ENCODE measurements around the gene EFTUD2. TPM values are rescaled to one million over a fixed set of nuclear protein-coding genes. Genes with fewer than 3 reads are reported as not detected.

Gene EFTUD2
- total and polyA plus RNA-seq, 2 experiments from 2014 or later = 65.2 to 87.0 TPM

GRCh38 chr17:44921122-44921882 lies 22.1 kb upstream of the EFTUD2 start:
- Histone ChIP-seq H4K20me1 (ENCODE audit: insufficient read depth, poor library complexity, severe bottlenecking) (no peaks in the 10 kb centered on the region), H3K9me2 (replicated peaks; ENCODE audit: insufficient read depth) (no peaks in the 10 kb centered on the region), H3K79me2 (no peaks in the 10 kb centered on the region), H3K4me1 (ENCODE audit: insufficient read depth) (no peaks in the 10 kb centered on the region), H3K4me2 (no peak overlapping the region), H3K9me3 (ENCODE audit: low read depth) (no peaks in the 10 kb centered on the region), H2AFZ (no peak overlapping the region), H3K27ac (no peak overlapping the region), H3K27me3 (peaks cover 14% of the 10 kb centered on the region), H3K4me3 (no peak overlapping the region), H3K36me3 (replicated peaks; ENCODE audit: insufficient read depth, low read depth) (no peaks in the 10 kb centered on the region)
- TF ChIP-seq EZH2phosphoT487 (IDR thresholded peaks at IDR 0.05; ENCODE audit: low read depth, severe bottlenecking, unreplicated experiment) (no peak), CTCF (IDR thresholded peaks at IDR 0.05; ENCODE audit: poor library complexity) (no peak), EZH2 (IDR thresholded peaks at IDR 0.05; ENCODE audit: borderline replicate concordance) (no peak)
- WGBS (ENCODE audit: low lambda C conversion rate, missing lambda C conversion rate) = 57% methylated on average over 11 of the region's 11 CpGs
- no peak for DNase-seq (ENCODE audit: low spot score)

- DNase-seq (ENCODE audit: low spot score) = no peak
- Histone ChIP-seq H2AFZ (no peak overlapping the region), H3K4me3 (no peak overlapping the region), H3K4me1 (ENCODE audit: insufficient read depth) (no peaks in the 10 kb centered on the region), H3K9me3 (ENCODE audit: low read depth) (no peaks in the 10 kb centered on the region), H3K4me2 (no peak overlapping the region), H3K27ac (no peak overlapping the region), H4K20me1 (ENCODE audit: insufficient read depth, poor library complexity, severe bottlenecking) (no peaks in the 10 kb centered on the region), H3K9me2 (replicated peaks; ENCODE audit: insufficient read depth) (no peaks in the 10 kb centered on the region), H3K36me3 (replicated peaks; ENCODE audit: insufficient read depth, low read depth) (no peaks in the 10 kb centered on the region), H3K27me3 (peaks cover 14% of the 10 kb centered on the region), H3K79me2 (no peaks in the 10 kb centered on the region)
- WGBS (ENCODE audit: low lambda C conversion rate, missing lambda C conversion rate) = 81% methylated on average over 7 of the region's 7 CpGs
- TF ChIP-seq CTCF (IDR thresholded peaks at IDR 0.05; ENCODE audit: poor library complexity) (no peak), EZH2 (IDR thresholded peaks at IDR 0.05; ENCODE audit: borderline replicate concordance) (no peak), EZH2phosphoT487 (IDR thresholded peaks at IDR 0.05; ENCODE audit: low read depth, severe bottlenecking, unreplicated experiment) (no peak)
Measured at GRCh38 chr17:44920565-44920940, 21.3 kb upstream of the EFTUD2 start.

GRCh38 chr17:44919885-44920564 lies 20.8 kb upstream of the EFTUD2 start:
- no peak overlapping the region for H3K27ac ChIP-seq
- no peak overlapping the region for H2AFZ ChIP-seq
- H3K9me2 ChIP-seq (replicated peaks; ENCODE audit: insufficient read depth) = no peaks in the 10 kb centered on the region
- H3K36me3 ChIP-seq (replicated peaks; ENCODE audit: insufficient read depth, low read depth) = no peaks in the 10 kb centered on the region
- H3K9me3 ChIP-seq (ENCODE audit: low read depth) = no peaks in the 10 kb centered on the region
- H3K79me2 ChIP-seq = no peaks in the 10 kb centered on the region
- no peaks in the 10 kb centered on the region for H4K20me1 ChIP-seq (ENCODE audit: insufficient read depth, poor library complexity, severe bottlenecking)
- H3K27me3 ChIP-seq = peaks cover 14% of the 10 kb centered on the region
- WGBS (ENCODE audit: low lambda C conversion rate, missing lambda C conversion rate) = 11% methylated on average over 9 of the region's 9 CpGs
- DNase-seq (ENCODE audit: low spot score) = peak; percentile 89
- no peak overlapping the region for H3K4me3 ChIP-seq
- H3K4me1 ChIP-seq (ENCODE audit: insufficient read depth) = no peaks in the 10 kb centered on the region
- TF ChIP-seq CTCF (IDR thresholded peaks at IDR 0.05; ENCODE audit: poor library complexity) (peak; percentile 86), EZH2phosphoT487 (IDR thresholded peaks at IDR 0.05; ENCODE audit: low read depth, severe bottlenecking, unreplicated experiment) (no peak)
- H3K4me2 ChIP-seq = no peak overlapping the region

All from hepatocyte (in vitro differentiated cells).